HEK293T (cell line): Measurements from ENCODE around the gene KRT13.

Experiments
- CTCF ChIA-PET: fragments of 350-600 bp; formaldehyde crosslinking; extraction: SDS; loops from one replicate; lab custom pipeline; 2021; ENCODE audit warnings: antibody characterized with exemption, inconsistent platforms; lab: Yijun Ruan, JAX
- POLR2A ChIA-PET: fragments of 350-600 bp; formaldehyde crosslinking; extraction: SDS; loops from one replicate; lab custom pipeline; 2020; ENCODE audit warnings: antibody characterized with exemption, inconsistent platforms; lab: Yijun Ruan, JAX
- DNase-seq: peaks from one replicate; pipeline ENCODE4 v3.0.0; 2012; ENCODE audit warnings: mixed read lengths; ENCODE audit errors: extremely low spot score
- ARNT ChIP-seq: fragments of 450-650 bp; IDR thresholded peaks from 2 replicates; pipeline ENCODE4 v1.6.1; 2017; ENCODE audit warnings: mild to moderate bottlenecking
- BHLHE40 ChIP-seq: fragments of 450-650 bp; IDR thresholded peaks from 2 replicates; pipeline ENCODE4 v1.6.1; 2016; ENCODE audit warnings: mild to moderate bottlenecking, moderate library complexity, borderline replicate concordance
- CTBP1 ChIP-seq: fragments of 450-650 bp; IDR thresholded peaks from 2 replicates; pipeline ENCODE4 v1.6.1; 2016; ENCODE audit warnings: borderline replicate concordance
- ELF4 ChIP-seq: fragments of 450-650 bp; IDR thresholded peaks from 2 replicates; pipeline ENCODE4 v1.6.1; 2017; ENCODE audit warnings: antibody characterized with exemption
- FOXA1 ChIP-seq: fragments of 450-650 bp; IDR thresholded peaks from 2 replicates; pipeline ENCODE4 v1.6.1; 2016; ENCODE audit warnings: mild to moderate bottlenecking
- FOXK2 ChIP-seq: fragments of 450-650 bp; IDR thresholded peaks from 2 replicates; pipeline ENCODE4 v1.6.1; 2016; ENCODE audit warnings: mild to moderate bottlenecking
- FOXM1 ChIP-seq: fragments of 450-650 bp; IDR thresholded peaks from 2 replicates; pipeline ENCODE4 v1.6.1; 2017; ENCODE audit warnings: mild to moderate bottlenecking, borderline replicate concordance
- HDGF ChIP-seq: fragments of 450-650 bp; IDR thresholded peaks from 2 replicates; pipeline ENCODE4 v1.6.1; 2017; ENCODE audit warnings: antibody characterized with exemption, borderline replicate concordance
- L3MBTL2 ChIP-seq: fragments of 450-650 bp; conservative IDR thresholded peaks from 2 replicates; pipeline ENCODE4 v1.6.1; 2016; ENCODE audit warnings: mild to moderate bottlenecking
- LEF1 ChIP-seq: fragments of 450-650 bp; IDR thresholded peaks from 2 replicates; pipeline ENCODE4 v1.6.1; 2017; ENCODE audit warnings: mild to moderate bottlenecking, borderline replicate concordance
- NFRKB ChIP-seq: fragments of 450-650 bp; IDR thresholded peaks from 2 replicates; pipeline ENCODE4 v1.6.1; 2016; ENCODE audit warnings: mild to moderate bottlenecking, moderate library complexity
- SP1 ChIP-seq: fragments of 450-650 bp; IDR thresholded peaks from 2 replicates; pipeline ENCODE4 v1.6.1; 2017
- SUZ12 ChIP-seq: fragments of 450-650 bp; IDR thresholded peaks from 2 replicates; pipeline ENCODE4 v1.6.1; 2016; ENCODE audit warnings: mild to moderate bottlenecking
- TARDBP ChIP-seq: fragments of 450-650 bp; IDR thresholded peaks from 2 replicates; pipeline ENCODE4 v1.6.1; 2016
- ZNF384 ChIP-seq: fragments of 450-650 bp; IDR thresholded peaks from 2 replicates; pipeline ENCODE4 v1.6.1; 2016
- TF ChIP-seq, protein P1 (sequence below): fragments of 450-650 bp; IDR thresholded peaks from 2 replicates; pipeline ENCODE4 v1.6.1; 2016

Gene KRT13

GRCh38 chr17:41464682-41465081 is 40.7 kb downstream of the KRT13 start:
- no peak for TF ChIP-seq FOXM1
- TF ChIP-seq SP1: no peak
- TF ChIP-seq L3MBTL2: no peak
- TF ChIP-seq, protein P1, sequence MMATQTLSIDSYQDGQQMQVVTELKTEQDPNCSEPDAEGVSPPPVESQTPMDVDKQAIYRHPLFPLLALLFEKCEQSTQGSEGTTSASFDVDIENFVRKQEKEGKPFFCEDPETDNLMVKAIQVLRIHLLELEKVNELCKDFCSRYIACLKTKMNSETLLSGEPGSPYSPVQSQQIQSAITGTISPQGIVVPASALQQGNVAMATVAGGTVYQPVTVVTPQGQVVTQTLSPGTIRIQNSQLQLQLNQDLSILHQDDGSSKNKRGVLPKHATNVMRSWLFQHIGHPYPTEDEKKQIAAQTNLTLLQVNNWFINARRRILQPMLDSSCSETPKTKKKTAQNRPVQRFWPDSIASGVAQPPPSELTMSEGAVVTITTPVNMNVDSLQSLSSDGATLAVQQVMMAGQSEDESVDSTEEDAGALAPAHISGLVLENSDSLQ: no peak
- no peak for TF ChIP-seq BHLHE40
- TF ChIP-seq CTBP1: no peak
- TF ChIP-seq FOXK2: no peak
- TF ChIP-seq SUZ12: no peak
- TF ChIP-seq ZNF384: no peak
- TF ChIP-seq ELF4: no peak
- no peak for DNase-seq
- ChIA-PET POLR2A (no interaction called here), CTCF (no interaction called here)

GRCh38 chr17:41464173-41464572 is 41.2 kb downstream of the KRT13 start:
- no peak for TF ChIP-seq TARDBP
- TF ChIP-seq FOXA1: no peak
- no peak for TF ChIP-seq SUZ12
- TF ChIP-seq CTBP1: no peak
- no peak for DNase-seq
- ChIA-PET POLR2A (no interaction called here), CTCF (no interaction called here)

DNA sequence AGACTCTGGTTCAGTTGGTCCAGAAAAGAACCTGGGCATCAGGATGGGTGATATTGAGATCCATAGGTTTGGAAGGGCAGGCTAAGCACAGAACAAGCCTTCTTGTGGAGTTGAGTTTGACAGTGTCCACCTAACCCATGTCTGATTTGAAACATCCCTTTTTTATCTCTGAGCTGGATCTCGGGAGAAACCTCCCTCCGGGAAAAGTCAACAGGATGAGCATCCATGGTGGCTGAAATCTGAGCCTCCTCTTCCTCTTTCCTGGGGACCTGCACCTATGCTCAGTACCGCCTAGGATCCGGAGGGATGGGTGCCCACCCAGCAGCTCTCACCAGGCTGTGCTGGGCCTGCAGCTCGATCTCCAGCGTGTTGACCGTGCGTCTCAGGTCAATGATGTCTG is 41.7 kb downstream of the KRT13 start:
- POLR2A ChIA-PET: no interaction called here
- CTCF ChIA-PET: no interaction called here
- no peak for TF ChIP-seq SUZ12
- no peak for TF ChIP-seq HDGF
- TF ChIP-seq LEF1: no peak
- no peak for TF ChIP-seq FOXM1
- no peak for TF ChIP-seq NFRKB
- TF ChIP-seq, protein P1: no peak
- TF ChIP-seq TARDBP: no peak
- TF ChIP-seq ARNT: no peak
- no peak for TF ChIP-seq SP1
- TF ChIP-seq FOXA1: no peak
- TF ChIP-seq BHLHE40: no peak
- no peak for TF ChIP-seq FOXK2
- TF ChIP-seq ELF4: no peak
- no peak for TF ChIP-seq ZNF384
- TF ChIP-seq L3MBTL2: no peak
- no peak for TF ChIP-seq CTBP1
- no peak for DNase-seq

DNA sequence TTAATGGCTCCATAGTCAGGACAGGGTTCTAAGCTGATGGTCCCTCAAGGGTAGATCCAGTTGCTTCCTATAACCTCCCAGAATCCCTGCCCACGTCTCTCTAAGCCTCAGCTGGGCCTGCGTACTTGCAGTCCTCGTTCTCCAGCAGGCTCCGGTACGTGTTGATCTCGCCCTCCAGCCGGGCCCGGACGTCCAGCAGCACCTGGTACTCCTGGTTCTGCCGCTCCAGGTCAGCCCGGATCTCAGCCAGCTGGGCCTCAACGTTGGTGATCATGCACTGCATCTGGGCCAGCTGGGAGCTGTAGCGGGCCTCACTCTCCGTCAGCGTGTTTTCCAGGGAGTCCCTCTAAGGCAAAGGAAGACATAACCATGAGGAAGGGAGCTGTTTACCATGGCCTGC is 42.7 kb downstream of the KRT13 start:
- ChIA-PET POLR2A (no interaction called here), CTCF (interaction anchor here (0.6 kb wide), 1 partner anchor 67 kb away, joined by 3 read pairs; no protein-coding TSS in a partner anchor)
- TF ChIP-seq, protein P1: no peak
- DNase-seq: no peak

- ChIA-PET CTCF (interaction anchor here (1.1 kb wide), 1 partner anchor 92 kb away, joined by 3 read pairs; no protein-coding TSS in a partner anchor), POLR2A (no interaction called here)
- TF ChIP-seq L3MBTL2: no peak
- no peak for TF ChIP-seq BHLHE40
- TF ChIP-seq ARNT: no peak
- TF ChIP-seq FOXA1: no peak
- TF ChIP-seq ELF4: no peak
- TF ChIP-seq, protein P1: no peak
- TF ChIP-seq FOXK2: no peak
- no peak for DNase-seq
Measured at GRCh38 chr17:41457676-41458075, 47.7 kb downstream of the KRT13 start.

DNA sequence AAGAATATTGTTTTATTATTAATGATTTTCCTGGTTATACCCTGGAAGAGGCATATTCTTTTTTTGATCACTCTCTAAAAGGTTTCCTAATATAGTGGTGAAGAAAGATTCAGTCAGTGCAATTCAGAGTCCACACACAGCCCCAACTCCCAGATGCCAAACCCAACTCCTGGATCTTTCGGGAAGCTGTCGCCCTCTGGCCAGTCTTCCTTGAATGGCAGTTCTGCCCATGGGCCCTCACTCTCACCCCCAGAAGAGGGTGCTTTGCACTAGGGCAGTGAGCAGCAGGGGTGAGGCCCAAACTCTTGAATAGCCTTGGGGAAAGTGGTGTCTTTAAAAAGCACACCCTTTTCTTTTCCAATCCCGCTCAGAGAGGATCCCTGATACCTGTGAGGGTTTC is 49.2 kb downstream of the KRT13 start:
- TF ChIP-seq FOXM1: no peak
- TF ChIP-seq ZNF384: no peak
- TF ChIP-seq, protein P1: no peak
- no peak for TF ChIP-seq NFRKB
- TF ChIP-seq FOXA1: no peak
- no peak for TF ChIP-seq SUZ12
- TF ChIP-seq L3MBTL2: no peak
- ChIA-PET CTCF (no interaction called here), POLR2A (no interaction called here)

More for the DNA sequence above, 49.2 kb downstream of the KRT13 start:
- DNase-seq: no peak
